Osteocyte (in vitro differentiated cells): Measurements from ENCODE around the gene MIA2. TPM values are rescaled to one million over a fixed set of nuclear protein-coding genes. Genes with fewer than 3 reads are reported as not detected.
"Not testable (repeated sequence)": the region's sequence is repeated elsewhere in the genome, so short reads cannot be mapped to it uniquely, and the experiment has no call there.

Source experiments
- DNase-seq: peaks from one replicate; pipeline ENCODE4 v3.0.0; 2021; ENCODE audit warnings: mixed read lengths; ENCODE audit not compliant: unreplicated experiment; ENCODE audit errors: extremely low spot score
- H3K27ac Mint-ChIP-seq: one replicate; pipeline ENCODE4 v1.8.0; 2021; ENCODE audit warnings: mild to moderate bottlenecking, mixed read lengths; ENCODE audit not compliant: unreplicated experiment
- H3K27me3 Mint-ChIP-seq: one replicate; pipeline ENCODE4 v1.8.0; 2021; ENCODE audit warnings: mixed read lengths; ENCODE audit not compliant: unreplicated experiment
- H3K36me3 Mint-ChIP-seq: one replicate; pipeline ENCODE4 v1.8.0; 2021; ENCODE audit warnings: mixed read lengths; ENCODE audit not compliant: unreplicated experiment
- H3K4me1 Mint-ChIP-seq: one replicate; pipeline ENCODE4 v1.8.0; 2021; ENCODE audit warnings: mixed read lengths; ENCODE audit not compliant: unreplicated experiment
- H3K4me3 Mint-ChIP-seq: one replicate; pipeline ENCODE4 v1.8.0; 2021; ENCODE audit warnings: mild to moderate bottlenecking, moderate library complexity, mixed read lengths; ENCODE audit not compliant: unreplicated experiment
- H3K9me3 Mint-ChIP-seq: one replicate; pipeline ENCODE4 v1.8.0; 2021; ENCODE audit warnings: mixed read lengths; ENCODE audit not compliant: unreplicated experiment
- CTCF ChIP-seq: fragments of 200-600 bp; sonication (generic); IDR thresholded peaks from 2 replicates; pipeline ENCODE4 v1.5.0; 2021; ENCODE audit warnings: antibody characterized with exemption, mild to moderate bottlenecking, moderate library complexity
- total RNA-seq: library from RNA; stranded (reverse); gene quantifications from 2 replicates; pipeline ENCODE4 v1.2.1, GENCODE V29; 2021

The MIA2 gene
- total RNA-seq, 1 donor from 2014 or later, result 22.5 TPM

- no peaks in the 10 kb centered on the region for H3K9me3 Mint-ChIP-seq
- no peak for DNase-seq
- no peaks in the 10 kb centered on the region for H3K4me1 Mint-ChIP-seq
- H3K27me3 Mint-ChIP-seq, result no peaks in the 10 kb centered on the region
- no peak overlapping the region for H3K4me3 Mint-ChIP-seq
- H3K27ac Mint-ChIP-seq, result no peak overlapping the region
- TF ChIP-seq CTCF, result no peak
- H3K36me3 Mint-ChIP-seq, result peaks cover 43% of the 10 kb centered on the region
Measured at GRCh38 chr14:39293629-39294028, 59.9 kb downstream of the MIA2 start.

DNA sequence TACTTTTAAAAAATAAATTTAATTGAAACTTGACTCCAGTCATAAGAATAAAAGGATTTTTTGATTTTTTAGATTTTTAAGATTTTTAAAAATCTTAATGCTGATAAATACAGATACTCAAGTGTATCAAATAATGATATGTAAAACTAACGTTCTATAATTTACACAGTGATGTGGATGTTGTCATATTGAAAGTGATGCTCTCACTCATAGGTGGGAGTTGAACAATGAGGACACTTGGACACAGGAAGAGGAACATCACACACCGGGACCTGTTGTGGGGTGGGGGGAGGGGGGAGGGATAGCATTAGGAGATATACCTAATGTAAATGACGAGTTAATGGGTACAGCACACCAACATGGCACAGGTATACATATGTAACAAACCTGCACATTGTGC is 66.7 kb downstream of the MIA2 start:
- not testable (repeated sequence) for H3K27me3 Mint-ChIP-seq, H3K27ac Mint-ChIP-seq, H3K9me3 Mint-ChIP-seq, H3K4me3 Mint-ChIP-seq, DNase-seq, H3K4me1 Mint-ChIP-seq
- H3K36me3 Mint-ChIP-seq, result peaks cover 49% of the 10 kb centered on the region

- H3K36me3 Mint-ChIP-seq, result peaks cover 44% of the 10 kb centered on the region
- no peaks in the 10 kb centered on the region for H3K9me3 Mint-ChIP-seq
- H3K4me1 Mint-ChIP-seq, result no peaks in the 10 kb centered on the region
- H3K4me3 Mint-ChIP-seq, result no peak overlapping the region
- no peak for TF ChIP-seq CTCF
- no peak for DNase-seq
- H3K27me3 Mint-ChIP-seq, result no peaks in the 10 kb centered on the region
- no peak overlapping the region for H3K27ac Mint-ChIP-seq
Measured at GRCh38 chr14:39302124-39302810, 68.6 kb downstream of the MIA2 start.

DNA sequence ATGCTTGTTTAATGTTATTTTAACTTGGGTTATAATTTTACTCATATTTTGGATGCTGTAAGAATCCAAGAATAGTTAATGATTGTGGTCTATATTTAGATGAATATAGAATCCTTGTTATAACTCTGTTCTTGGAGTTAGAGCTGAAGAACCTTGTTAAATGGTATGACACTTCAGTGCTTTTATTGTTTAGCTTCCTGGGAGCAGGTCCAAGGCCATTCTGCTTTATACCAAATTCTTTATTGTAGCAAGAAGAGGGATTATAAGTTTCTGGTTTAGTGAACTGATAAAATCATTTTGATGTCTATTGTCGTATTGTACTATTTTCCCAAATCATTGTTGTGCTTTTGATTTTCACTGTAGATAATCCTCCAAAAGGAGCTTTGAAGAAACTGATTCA is 69.4 kb downstream of the MIA2 start:
- no peaks in the 10 kb centered on the region for H3K9me3 Mint-ChIP-seq
- no peak overlapping the region for H3K27ac Mint-ChIP-seq
- H3K36me3 Mint-ChIP-seq, result peaks cover 40% of the 10 kb centered on the region
- DNase-seq, result no peak
- H3K4me3 Mint-ChIP-seq, result no peak overlapping the region
- no peak for TF ChIP-seq CTCF
- no peaks in the 10 kb centered on the region for H3K4me1 Mint-ChIP-seq
- H3K27me3 Mint-ChIP-seq, result no peaks in the 10 kb centered on the region

DNA sequence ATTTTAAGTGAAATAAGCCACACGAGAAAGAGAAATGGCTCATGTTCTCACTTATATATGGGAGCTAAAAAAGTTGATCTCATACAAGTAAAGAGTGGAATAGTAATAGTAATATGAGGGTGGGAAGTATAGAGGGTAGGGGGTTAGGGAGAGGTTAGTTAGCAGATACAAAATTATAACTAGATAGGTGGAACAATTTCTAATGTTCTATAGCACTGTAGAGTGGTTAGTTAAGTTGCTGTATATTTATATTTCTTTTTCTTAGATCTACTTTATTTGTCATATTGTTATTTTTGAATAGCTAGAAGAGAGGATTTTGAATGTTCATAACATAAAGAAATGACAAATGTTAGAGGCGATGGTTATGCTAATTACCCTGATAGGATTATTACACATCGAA is 74.1 kb downstream of the MIA2 start:
- no peak overlapping the region for H3K27ac Mint-ChIP-seq
- no peak for DNase-seq
- TF ChIP-seq CTCF, result no peak
- no peaks in the 10 kb centered on the region for H3K4me1 Mint-ChIP-seq
- H3K4me3 Mint-ChIP-seq, result no peak overlapping the region
- peaks cover 28% of the 10 kb centered on the region for H3K36me3 Mint-ChIP-seq
- H3K27me3 Mint-ChIP-seq, result no peaks in the 10 kb centered on the region
- H3K9me3 Mint-ChIP-seq, result no peaks in the 10 kb centered on the region
